ENCODE data around the gene PTPRG.

DNA sequence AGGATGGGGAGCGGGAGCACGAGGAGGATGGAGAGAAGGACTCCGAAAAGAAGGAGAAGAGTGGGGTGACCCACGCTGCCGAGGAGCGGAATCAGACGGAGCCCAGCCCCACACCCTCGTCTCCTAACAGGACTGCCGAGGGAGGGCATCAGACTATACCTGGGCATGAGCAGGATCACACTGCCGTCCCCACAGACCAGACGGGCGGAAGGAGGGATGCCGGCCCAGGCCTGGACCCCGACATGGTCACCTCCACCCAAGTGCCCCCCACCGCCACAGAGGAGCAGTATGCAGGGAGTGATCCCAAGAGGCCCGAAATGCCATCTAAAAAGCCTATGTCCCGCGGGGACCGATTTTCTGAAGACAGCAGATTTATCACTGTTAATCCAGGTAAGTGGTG lies 642.2 kb downstream of the PTPRG start:
- TF ChIP-seq TAF1 (IDR thresholded peaks at IDR 0.05; ENCODE audit: borderline replicate concordance, low read depth, low read length) (no peak), POLR2A (IDR thresholded peaks at IDR 0.05; ENCODE audit: low read depth, low read length) (no peak), POLR2AphosphoS5 (IDR thresholded peaks at IDR 0.05; ENCODE audit: low read depth, low read length) (no peak)
